ENCODE data around the gene OSBPL6.

DNA sequence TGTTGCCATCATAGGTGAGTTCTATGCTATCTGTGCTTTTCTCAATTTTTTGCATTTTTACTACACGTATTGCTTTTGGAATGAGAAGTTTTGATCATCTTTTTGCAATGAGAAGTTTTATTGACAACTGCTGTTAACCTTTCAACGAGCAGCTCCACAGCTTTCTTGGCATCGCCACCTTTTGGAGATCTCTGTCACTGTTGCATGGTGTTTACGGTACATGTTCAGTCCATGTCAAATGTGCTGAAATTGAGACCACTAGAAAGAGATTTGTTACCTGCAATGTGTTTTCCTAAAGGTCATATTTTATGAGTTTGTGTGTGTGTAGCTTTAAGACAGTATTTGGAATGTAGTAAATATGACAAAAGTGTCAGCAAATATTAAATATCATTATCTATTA lies 120.8 kb downstream of the OSBPL6 start:
- TF ChIP-seq, protein P1, sequence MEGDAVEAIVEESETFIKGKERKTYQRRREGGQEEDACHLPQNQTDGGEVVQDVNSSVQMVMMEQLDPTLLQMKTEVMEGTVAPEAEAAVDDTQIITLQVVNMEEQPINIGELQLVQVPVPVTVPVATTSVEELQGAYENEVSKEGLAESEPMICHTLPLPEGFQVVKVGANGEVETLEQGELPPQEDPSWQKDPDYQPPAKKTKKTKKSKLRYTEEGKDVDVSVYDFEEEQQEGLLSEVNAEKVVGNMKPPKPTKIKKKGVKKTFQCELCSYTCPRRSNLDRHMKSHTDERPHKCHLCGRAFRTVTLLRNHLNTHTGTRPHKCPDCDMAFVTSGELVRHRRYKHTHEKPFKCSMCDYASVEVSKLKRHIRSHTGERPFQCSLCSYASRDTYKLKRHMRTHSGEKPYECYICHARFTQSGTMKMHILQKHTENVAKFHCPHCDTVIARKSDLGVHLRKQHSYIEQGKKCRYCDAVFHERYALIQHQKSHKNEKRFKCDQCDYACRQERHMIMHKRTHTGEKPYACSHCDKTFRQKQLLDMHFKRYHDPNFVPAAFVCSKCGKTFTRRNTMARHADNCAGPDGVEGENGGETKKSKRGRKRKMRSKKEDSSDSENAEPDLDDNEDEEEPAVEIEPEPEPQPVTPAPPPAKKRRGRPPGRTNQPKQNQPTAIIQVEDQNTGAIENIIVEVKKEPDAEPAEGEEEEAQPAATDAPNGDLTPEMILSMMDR (IDR thresholded peaks at IDR 0.05) = no peak
- TF ChIP-seq POLR2AphosphoS5 (IDR thresholded peaks at IDR 0.05) = no peak

Measured in gastroesophageal sphincter (tissue), 3 donors.